Astrocyte of the cerebellum (primary cell): ENCODE measurements around the gene TOP3A.

Experiments used
- DNase-seq: peaks from one replicate; pipeline ENCODE4 v3.0.0-alpha.2; 2011; ENCODE audit warnings: low read depth
- H3K4me3 ChIP-seq: 2 replicates; pipeline ENCODE4 v1.5.1; 2011; ENCODE audit warnings: mild to moderate bottlenecking, low read depth, low read length, moderate library complexity
- CTCF ChIP-seq: IDR thresholded peaks from 2 replicates; pipeline ENCODE4 v1.5.1; 2012; ENCODE audit warnings: low read length, low read depth, moderate library complexity, mild to moderate bottlenecking; ENCODE audit errors: missing control alignments
- in situ Hi-C: cut with HindIII; loops from 2 replicates; pipeline ENCODE4 v1.10.0; 2017; ENCODE audit warnings: low sequenced_read_pairs

TOP3A gene

GRCh38 chr17:18225121-18225641, 89.6 kb downstream of the TOP3A start, which contains the start of gene LLGL1:
TSS of gene LLGL1 (plus strand) at chr17:18225635. CDS start at chr17:18225683, 48 bp downstream.
- H3K4me3 ChIP-seq: peak within 1 kb of the TSS; percentile 77
- no peak for TF ChIP-seq CTCF
- in situ Hi-C loops: no loop called here
- peak; percentile 83 for DNase-seq

- no peak for DNase-seq
- in situ Hi-C loops: loop anchor here (5.0 kb wide), 1 partner anchor 37 kb away; no protein-coding TSS in a partner anchor
- peak overlapping the region; percentile 31 for H3K4me3 ChIP-seq
- TF ChIP-seq CTCF: no peak
Observed at GRCh38 chr17:18224387-18225120, 90.2 kb downstream of the TOP3A start.

- no peak for TF ChIP-seq CTCF
- no peak for DNase-seq
- no peak overlapping the region for H3K4me3 ChIP-seq
- in situ Hi-C loops: loop anchor here (5.0 kb wide), 1 partner anchor 37 kb away; no protein-coding TSS in a partner anchor
Observed at GRCh38 chr17:18224053-18224386, 90.8 kb downstream of the TOP3A start.
